DMS 273 (cell line): ENCODE measurements around the gene IFT22.
A peak's percentile ranks its signal among the peaks of the same experiment; 100 is the strongest.
"Not testable (repeated sequence)": the region's sequence is repeated elsewhere in the genome, so short reads cannot be mapped to it uniquely, and the experiment has no call there.

ENCODE experiments used
- DNase-seq: peaks from one replicate; lab custom pipeline; 2025; ENCODE audit not compliant: unreplicated experiment; lab: John Stamatoyannopoulos, UW

IFT22 gene

DNA sequence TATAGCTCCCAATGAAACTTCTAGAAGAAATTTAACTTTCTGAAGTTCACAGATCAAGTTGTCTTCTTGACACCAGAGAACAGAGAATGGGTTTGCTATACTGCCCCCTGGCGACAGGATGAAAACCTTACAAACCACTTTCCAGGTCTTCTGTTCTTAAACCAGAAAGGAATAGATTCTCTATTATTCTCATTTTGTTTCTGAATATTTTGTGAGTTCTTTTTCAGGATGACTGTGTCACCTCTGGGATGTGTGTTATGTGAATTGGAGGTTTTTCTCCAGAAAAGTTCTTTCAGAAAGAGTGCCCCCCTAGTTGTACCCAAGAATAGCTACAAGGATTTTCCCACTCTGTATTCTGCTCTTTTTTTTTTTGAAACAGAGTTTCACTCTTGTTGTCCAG lies 6.3 kb downstream of the IFT22 start:
- DNase-seq = peak; percentile 85

DNA sequence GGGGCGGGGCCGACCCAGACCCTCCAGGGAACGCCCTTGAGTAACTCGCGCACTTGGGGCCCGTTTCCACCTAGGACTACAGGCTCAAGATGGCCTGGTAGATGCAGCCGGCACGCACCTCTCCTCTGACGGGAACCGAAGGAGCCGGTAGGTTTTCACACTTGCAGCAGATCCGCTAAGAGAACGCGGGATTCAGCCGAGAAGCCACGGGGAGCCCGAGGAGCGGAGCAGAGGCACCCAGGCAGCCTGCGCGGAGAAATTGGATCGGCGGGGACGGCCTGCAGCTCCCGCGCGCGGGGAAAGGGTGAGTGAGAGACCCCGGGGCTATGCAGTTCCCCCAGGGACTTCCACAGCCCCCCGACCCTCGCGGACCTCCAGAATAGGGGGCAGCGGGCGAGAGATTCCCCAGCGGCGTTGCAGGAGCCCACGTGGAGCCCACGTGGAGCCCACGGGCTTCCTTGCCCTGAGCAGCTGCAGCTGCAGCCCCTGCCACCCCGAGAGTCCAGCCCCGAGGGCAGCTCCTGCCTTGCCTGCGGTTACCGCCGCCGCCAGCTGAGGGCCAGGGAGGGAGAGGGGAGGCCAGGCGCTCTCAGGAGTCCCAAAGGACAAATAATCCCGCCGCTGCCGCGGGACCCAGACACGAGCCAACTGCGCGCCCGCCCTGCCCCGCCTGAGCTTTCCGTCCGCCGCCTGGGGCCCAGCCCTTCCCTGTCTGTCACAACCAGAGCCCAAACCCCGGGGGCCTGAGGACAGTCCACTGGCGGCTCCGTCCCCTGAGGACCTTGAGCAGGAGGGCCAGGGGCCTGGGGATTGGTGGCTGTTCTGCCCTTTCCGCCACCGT lies 13.1 kb downstream of the IFT22 start:
- DNase-seq = peak; percentile 93

DNA sequence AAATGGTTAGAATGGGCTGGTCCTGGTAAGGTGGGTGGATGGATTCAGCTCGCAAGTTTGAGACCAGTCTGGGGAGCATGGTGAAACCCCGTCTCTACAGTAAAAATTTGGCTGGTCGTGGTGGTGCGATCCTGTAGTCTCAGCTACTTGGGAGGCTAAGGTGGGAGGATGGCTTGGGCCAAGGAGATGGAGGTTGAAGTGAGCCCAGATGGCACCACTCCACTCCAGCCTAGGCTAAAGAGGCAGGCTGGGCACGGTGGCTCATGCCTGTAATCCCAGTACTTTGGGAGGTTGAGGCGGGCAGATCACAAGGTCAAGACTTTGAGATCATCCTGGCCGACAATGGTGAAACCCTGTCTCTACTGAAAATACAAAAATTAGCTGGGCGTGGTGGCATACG lies 15.3 kb downstream of the IFT22 start:
- DNase-seq = no peak

DNA sequence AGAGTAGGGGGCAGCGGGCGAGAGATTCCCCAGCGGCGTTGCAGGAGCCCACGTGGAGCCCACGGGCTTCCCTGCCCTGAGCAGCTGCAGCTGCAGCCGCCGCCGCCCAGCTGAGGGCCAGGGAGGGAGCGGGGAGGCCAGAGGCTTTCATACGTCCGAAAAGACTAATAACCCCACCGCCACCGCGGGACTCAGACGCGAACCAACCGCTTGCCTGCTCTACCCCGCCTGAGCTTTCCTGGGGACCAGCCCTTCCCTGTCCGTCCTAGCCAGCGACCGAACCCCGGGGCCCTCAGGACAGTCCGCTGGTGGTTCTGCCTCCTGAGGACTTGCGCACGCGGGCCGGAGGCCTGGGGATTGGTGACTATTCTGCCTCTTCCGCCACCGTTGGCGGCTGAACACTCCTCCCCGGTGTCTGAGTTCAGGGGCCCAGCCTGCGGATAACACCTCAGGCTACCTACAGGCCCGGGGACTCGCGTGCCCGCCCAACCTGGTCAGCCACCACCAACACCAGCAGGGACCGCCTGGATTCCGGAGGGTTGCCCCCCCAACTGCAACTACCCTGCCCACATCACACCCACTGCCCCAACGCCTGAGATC lies 18.4 kb downstream of the IFT22 start:
- DNase-seq = no peak

DNA sequence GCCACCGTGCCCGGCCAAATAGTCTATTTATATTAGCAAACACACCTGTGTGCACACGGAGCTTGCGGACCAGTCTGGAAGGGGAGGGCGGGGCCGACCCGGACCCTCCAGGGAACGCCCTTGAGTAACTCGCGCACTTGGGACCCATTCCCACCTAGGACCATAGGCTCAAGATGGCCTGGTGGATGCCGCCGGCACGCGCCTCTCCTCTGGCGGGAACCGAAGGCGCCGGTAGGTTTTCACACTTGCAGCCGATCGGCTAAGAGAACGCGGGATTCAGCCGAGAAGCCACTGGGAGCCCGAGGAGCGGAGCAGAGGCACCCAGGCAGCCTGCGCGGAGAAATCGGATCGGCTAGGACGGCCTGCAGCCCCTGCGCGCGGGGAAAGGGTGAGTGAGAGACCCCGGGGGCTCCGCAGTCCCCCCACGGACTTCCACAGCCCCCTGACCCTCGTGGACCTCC lies 18.9 kb downstream of the IFT22 start:
- DNase-seq = no peak

DNA sequence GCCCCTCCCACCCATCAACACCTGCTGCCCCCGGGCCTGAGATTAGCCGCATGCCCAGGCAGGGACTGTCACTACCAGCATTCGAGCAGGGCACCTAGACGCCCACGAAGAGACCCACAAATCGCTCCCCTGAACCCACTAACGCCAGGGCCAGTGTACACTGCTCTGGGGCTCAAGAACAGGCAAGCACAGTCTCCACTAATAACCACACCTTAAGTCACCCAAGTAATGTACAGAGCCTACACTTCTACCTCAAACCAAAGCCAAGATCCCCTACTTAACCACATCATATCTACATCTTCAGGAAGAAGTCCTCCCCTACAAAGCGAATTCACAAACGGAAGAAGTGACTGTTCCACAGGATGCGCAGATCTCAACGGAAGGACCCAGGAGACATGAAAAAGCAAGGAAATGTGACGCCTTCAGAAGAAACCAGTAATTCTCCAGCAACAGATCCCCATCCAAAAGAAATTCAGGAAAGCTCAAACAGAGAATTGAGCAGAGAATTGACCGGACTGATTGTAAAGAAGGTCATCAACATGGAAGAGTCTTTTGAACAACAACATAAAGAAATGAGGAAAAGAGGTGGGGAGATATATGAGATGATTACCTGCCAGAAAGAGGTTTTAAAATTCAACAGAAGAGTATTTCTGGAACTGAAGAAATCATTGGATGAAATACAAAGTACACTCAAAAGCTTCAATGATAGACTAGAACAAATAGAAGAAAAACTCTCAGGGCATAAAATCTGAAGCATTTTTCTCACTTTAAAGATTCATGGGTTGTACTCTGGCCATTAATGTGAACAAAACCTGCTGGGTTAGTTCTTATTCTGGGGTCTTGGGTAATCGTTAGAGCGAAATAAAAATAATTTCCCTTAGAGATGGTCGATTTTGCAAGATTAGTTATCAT lies 20.9 kb downstream of the IFT22 start:
- no peak for DNase-seq

DNA sequence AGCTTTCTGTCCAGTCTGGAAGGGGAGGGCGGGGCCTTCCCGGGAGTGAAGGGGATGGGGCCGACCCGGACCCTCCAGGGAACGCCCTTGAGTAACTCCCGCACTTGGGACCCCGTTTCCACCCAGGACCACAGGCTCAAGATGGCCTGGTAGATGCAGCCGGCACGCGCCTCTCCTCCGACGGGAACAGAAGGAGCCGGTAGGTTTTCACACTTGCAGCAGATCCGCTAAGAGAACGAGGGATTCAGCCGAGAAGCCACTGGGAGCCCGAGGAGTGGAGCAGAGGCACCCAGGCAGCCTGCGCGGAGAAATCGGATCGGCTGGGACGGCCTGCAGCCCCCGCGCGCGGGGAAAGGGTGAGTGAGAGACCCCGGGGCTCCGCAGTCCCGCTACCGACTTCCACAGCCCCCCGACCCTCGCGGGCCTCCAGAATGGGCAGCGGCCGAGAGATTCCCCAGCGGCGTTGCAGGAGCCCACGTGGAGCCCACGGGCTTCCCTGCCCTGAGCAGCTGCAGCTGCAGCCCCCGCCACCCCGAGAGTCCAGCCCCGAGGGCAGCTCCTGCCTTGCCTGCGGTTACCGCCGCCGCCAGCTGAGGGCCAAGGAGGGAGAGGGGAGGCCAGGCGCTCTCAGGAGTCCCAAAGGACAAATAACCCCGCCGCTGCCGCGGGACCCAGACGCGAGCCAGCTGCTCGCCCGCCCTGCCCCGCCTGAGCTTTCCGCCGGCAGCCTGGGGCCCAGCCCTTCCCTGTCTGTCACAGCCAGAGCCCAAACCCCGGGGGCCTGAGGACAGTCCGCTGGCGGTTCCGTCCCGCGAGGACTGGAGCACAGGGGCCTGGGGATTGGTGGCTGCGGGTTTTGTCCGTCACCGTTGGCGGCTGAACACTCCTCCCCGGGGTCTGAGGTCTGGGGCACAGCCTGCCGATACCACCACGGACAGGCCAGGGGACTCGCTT lies 21.8 kb downstream of the IFT22 start:
- DNase-seq = peak; percentile 92

DNA sequence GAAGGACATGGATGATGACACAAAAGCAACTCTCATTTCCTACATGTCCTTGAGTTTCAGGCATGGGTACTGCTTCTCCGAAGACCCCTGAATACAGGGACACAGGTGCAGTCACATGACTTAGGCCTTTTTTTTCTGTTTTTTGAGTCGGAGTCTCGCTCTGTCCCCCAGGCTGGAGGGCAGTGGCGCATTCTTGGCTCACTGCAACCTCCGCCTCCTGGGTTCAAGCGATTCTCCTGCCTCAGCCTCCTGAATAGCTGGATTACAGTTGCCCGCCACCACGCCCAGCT lies 26.8 kb downstream of the IFT22 start:
- DNase-seq = no peak

DNA sequence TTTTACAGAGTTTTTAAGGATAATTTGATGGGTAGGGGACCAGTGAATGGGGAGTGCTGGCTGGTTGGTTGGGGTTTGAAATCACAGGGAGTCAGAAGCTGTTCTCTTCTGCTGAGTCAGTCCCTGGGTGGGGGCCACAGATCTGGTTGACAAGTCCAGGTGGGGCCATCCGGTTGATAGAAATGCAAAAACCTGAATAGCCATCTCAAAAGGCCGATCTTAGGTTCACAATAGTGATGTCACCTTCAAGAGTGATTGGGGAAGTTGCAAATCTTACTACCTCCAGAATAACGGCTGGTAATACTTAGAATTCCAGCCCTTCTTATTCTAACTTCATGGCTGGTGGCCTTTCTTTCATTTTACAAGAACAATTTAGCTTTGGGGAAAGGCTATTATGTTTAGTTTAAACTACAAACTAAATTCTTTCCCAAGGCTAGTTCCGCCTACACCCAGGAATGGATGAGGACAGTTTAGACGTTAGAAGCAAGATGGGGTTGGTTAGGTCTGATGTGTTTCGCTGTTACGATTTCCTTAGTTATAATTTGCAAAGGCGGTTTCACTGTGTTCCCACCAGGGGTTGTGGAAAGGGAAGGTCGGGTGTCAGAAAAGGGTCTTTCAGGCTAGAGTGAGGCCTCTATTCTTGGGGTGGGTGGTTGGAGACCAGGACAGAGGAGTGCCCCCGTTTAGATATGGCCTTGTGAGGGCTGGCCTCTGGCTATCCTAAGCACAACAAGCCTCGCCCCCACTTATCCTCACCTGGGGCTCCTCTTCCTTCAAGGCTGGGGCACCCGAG lies 27.4 kb downstream of the IFT22 start:
- DNase-seq = no peak

DNA sequence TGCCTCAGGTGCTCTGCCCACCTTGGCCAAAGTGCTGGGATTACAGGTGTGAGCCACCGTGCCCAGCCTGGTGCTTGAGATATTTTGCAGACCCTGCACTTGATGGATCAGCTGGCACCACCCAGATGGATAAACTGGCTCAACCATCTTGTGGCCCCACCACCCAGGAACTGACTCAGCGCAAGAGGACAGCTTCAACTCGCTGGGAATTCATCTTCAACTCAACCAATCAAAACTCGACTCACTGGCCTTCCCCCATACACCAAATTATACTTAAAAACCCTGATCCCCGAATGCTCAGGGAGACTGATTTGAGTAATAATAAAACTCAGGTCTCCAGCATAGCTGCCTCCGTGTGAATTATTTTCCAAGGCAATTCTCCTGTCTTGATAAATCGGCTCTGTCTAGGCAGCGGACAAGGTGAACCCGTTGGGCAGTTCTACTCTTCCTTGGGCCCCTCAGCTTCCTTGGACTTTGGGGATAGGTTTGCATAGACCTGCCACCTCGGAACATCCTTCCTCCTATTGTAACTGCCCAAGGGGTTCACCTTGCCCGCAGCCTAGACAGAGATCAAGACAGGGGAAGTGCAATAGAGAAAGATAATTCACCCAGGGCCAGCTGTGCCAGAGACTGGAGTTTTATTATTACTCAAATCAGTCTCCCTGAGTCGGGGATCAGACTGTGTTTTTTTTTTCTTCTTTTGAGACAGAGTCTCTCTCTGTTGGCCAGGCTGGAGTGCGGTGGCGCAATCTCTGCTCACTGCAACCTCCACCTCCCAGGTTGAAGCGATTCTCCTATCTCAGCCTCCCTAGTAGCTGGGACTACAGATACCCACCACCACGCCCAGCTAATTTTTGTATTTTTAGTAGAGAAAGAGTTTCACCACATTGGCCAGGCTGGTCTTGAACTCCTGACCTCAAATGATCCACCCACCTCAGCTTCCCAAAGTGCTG lies 28.3 kb downstream of the IFT22 start:
- not testable (repeated sequence) for DNase-seq

DNA sequence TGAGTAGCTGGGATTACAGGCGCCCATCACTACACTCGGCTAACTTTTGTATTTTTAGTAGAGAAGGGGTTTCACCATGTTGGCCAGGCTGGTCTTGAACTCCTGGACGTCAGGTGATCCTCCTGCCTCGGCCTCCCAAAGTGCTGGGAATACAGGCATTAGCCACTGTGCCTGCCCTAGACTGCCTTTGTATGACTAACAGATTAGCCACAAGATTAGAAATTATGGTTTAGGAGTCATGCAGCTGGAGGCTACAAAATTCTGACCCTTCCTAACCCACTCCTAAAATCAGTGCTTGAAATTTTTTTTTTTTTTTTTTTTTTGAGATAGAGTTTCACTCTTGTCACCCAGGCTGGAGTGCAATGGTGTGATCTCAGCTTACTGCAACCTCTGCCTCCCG lies 29.0 kb downstream of the IFT22 start:
- DNase-seq = not testable (repeated sequence)

DNA sequence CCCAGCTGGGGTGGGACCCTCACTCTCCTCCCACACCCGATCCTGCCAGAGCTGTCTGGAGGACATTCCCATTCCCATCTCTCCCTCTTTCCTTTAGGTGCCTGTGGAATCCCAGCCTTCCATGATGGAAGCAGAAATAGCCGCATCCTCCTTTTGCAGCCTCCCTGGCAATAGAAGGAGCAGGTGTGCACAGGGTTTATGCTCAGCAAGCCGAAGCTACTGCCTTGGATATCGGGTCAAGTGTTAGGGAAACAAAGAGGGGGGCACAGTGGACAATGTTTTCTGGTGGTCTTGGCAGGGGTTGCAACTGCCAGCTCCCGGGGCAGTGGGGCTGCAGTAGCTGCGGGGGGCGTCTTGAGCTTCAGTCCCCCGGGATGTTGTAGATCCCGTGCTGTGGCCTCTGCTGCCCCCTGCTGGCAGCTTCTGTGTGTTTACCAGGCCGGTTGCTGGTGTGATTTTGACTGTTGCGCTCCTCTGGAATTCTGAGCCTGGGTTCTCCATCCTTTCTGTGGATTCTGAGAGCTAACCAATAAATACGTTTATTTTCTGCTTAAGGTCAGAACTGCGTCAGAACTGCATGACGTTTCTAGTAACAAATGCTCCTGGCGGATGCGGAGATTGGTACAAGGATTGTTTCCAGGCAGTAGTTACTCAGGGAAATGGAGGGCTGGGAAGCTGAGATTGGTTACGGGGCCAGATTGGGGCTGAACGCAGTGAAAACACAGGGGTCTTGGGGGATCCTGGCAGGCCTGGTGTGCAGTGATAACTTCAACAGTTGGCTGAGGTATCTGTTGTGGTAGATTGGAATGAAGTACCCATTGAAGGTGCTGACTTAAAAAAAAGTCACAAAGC lies 31.2 kb downstream of the IFT22 start:
- DNase-seq = peak; percentile 83

DNA sequence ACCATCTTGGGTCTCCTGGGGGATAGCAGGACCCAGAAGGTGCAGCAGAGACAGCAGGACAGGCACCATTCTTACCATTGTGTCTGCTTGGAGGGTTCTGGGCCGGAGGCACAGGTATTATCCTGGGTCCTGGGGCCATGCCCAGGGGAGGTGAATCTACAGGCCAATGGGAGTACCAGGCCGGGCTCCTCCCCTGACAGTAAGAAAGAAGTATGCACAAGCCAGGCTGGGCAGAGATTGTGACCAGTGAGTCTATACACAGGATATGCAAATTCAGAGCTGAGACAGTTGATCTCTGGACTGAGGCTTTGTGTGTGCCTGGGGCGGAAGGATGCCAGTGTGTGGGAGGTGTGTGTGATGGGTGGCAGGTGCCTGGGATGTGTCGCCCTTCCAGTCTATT lies 31.9 kb downstream of the IFT22 start:
- not testable (repeated sequence) for DNase-seq

DNA sequence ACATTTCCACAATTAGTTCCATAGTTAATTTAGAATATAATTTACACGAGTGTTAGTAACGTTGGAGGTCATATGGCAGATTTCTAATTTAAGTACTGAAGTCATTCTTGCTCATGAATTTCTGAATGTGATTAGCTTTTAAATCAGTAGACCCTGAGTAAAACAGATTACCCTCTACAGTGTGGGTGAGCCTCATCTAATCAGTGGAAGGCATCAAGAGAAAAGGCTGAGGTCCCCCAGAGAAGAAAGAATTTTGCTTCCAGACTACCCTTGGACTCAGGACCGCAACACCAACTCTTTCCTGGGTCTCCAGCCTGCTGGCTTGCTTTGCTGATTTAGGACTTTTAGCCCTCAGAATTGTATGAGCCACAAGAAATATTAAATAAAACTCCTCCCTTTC lies 33.2 kb downstream of the IFT22 start:
- DNase-seq = no peak

DNA sequence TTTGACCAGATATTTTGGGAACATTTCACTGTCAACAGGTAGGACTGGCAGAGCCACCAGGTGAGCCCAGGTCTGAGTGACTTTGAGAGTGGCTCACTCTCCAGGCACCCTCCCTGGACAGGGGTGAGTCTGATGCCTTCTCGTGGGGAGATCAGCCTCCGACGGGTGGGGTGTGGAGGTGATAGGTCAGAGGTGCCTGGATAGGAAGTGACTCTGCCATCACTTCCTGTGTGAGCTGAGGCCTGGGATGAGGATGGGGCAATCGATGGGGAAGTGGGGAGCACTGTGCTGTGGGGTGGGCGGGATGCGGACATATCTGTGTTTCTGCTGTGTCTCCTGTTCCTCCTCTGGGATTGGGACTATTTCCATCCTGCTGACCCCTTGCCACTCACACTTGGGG lies 34.6 kb downstream of the IFT22 start:
- no peak for DNase-seq

DNA sequence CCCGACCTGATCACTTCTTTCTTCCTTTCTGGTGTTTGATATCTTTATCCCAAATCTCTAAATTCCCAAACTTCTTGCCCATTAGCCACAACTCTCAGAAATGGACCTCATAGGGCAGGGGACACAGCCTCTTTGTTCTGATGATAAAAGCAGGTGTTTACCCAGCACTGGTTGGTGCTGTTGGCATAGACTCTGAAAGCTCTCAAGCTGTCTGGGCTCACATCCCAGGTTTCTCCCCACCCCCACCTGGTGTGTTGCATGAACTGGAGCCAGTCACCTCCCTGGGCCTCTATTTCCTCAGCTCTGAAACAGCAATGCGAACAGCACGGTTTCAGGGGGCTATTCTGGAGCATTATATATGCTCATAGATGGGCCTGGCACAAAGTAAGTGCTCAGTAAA lies 35.7 kb downstream of the IFT22 start:
- peak; percentile 55 for DNase-seq

DNA sequence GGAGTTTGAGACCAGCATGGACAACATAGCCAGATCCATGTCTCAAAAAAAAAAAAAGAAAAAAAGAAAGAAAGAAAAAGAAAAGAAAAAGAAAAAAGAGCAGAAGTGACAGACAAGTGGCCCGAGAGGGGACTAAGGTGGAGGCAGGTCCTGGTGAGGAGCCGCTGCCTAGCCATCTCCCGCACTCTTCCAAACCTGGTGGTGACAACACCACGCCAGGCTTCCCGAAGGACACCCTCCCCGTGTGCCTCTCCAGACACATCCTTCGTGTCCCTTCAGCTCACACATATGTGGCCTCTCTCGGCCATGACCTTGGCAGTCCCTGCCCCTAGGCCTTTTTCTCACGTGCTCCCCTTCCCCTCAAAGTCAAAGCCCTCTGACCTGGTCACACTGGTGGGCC lies 36.4 kb downstream of the IFT22 start:
- DNase-seq = no peak

DNA sequence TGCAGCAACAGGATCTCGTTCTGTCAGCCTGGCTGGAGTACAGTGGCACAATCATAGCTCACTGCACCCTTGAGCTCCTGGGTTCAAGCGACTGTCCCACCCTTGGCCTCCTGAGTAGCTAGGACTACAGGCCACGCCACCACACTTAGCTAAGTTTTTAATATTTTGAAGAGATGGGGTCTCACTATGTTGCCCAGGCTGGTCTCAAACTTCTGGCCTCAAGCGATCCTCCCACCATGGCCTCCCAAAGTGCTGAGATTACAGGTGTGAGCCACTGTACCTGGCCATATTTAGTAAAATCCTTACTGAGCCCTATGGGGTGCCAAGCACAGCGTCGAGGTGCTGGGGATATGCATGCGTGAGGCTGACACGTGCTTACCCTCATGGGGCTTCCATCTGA lies 40.7 kb downstream of the IFT22 start:
- not testable (repeated sequence) for DNase-seq
